Lower leg skin (tissue), 3 donors: Measurements from ENCODE around the gene SMIM23.

Source experiments
- POLR2A ChIP-seq, 2 donors: fragments of 450-650 bp; IDR thresholded peaks; one replicate each; pipeline ENCODE4 v1.6.1; 2016 to 2017; ENCODE audit warnings: antibody characterized with exemption in 2 of 2, mild to moderate bottlenecking in 1 of 2, moderate library complexity in 1 of 2
- TF ChIP-seq, protein P1 (sequence below), 3 donors: fragments of 450-650 bp; IDR thresholded peaks; one replicate each; pipeline ENCODE4 v1.5.1; 2016; ENCODE audit warnings: antibody characterized with exemption in 3 of 3, mild to moderate bottlenecking in 3 of 3, moderate library complexity in 2 of 3

DNA sequence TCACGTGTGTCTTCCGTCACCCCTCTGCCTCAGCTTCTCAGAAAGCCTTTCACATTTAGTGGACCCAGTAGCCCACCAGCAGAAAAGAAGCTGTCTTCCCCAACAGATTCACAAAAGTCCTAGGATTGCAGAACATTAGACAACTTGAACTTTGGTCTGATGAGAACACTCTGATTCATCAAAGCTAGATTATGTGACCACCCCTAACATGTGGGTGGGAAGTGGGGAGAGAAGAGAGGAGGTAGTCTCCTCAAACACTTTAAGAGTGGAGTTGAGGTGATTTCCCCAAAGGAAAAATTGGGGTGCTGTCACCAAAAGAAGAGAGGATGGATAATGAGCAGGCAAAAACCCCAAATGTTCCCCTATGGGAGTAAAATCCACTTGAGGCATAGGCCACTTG, 41.4 kb upstream of the SMIM23 start:
- TF ChIP-seq POLR2A (IDR thresholded peaks at IDR 0.05): no peak
- TF ChIP-seq, protein P1, sequence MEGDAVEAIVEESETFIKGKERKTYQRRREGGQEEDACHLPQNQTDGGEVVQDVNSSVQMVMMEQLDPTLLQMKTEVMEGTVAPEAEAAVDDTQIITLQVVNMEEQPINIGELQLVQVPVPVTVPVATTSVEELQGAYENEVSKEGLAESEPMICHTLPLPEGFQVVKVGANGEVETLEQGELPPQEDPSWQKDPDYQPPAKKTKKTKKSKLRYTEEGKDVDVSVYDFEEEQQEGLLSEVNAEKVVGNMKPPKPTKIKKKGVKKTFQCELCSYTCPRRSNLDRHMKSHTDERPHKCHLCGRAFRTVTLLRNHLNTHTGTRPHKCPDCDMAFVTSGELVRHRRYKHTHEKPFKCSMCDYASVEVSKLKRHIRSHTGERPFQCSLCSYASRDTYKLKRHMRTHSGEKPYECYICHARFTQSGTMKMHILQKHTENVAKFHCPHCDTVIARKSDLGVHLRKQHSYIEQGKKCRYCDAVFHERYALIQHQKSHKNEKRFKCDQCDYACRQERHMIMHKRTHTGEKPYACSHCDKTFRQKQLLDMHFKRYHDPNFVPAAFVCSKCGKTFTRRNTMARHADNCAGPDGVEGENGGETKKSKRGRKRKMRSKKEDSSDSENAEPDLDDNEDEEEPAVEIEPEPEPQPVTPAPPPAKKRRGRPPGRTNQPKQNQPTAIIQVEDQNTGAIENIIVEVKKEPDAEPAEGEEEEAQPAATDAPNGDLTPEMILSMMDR (IDR thresholded peaks at IDR 0.05): no peak
